Measurements from ENCODE around the gene MBD1.
A peak's percentile ranks its signal among the peaks of the same experiment; 100 is the strongest.
"Not testable (repeated sequence)": the region's sequence is repeated elsewhere in the genome, so short reads cannot be mapped to it uniquely, and the experiment has no call there.

Gene MBD1

DNA sequence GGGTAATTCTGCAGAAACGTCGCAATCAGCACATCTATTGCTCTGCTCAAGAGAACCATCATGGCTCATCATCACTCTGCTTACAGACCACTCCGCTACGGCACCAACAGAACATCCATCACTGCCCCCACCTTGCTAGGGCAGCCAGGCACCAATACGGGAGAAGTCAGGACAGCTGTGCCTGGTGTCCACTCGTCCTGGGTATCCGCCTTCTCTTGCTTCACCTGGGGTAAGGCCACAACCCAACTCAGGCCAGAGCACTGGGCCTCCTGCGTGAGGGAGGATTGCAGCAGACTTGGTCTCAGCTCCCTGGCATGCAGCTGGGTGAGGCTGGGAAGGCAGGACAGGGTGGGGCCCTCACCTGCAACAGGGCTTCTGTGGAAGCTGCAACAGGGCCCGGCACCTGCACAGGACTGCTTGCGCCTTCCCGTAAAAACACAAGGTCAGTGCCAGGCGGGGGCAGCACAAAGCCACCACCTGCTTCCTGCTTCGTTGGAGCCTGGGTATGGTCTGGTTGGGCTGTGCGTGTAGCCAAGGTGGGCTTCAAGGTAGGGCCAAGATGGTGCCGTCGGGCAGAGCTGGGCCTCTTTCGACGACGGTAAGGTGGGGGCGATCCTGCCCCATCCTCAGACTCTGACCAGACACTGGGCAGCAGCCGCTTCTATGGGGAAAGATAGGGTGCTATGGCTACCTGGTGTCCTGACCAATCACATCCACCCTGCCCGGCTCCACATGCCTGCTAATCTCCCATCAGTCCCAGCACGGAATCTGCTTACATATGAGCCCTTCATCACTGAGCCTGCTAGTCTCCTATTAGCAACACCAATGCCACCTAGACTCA is 7.9 kb downstream of the MBD1 start:
- DNase-seq (ENCODE audit: low read depth): no peak

DNA sequence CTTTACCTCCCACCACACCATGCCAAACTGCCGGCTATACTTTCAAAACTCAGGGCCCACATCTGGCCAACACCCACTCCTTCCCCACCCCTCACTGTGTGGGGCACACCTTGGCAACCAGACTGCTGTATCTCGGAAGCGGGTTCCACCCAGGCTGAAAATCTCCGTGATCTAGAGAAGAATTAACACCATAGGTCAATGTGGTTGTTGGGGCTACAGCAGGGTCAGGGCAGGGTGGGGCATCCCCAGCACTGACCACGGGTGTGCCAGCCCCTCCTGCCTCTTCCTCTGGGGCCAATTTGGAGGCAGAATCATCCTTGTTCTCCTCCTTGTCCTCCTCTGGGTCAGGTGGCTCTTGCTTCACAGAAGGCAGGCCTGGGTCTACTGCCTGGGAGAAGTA is 8.8 kb downstream of the MBD1 start:
- no peak for DNase-seq (ENCODE audit: low read depth)

DNA sequence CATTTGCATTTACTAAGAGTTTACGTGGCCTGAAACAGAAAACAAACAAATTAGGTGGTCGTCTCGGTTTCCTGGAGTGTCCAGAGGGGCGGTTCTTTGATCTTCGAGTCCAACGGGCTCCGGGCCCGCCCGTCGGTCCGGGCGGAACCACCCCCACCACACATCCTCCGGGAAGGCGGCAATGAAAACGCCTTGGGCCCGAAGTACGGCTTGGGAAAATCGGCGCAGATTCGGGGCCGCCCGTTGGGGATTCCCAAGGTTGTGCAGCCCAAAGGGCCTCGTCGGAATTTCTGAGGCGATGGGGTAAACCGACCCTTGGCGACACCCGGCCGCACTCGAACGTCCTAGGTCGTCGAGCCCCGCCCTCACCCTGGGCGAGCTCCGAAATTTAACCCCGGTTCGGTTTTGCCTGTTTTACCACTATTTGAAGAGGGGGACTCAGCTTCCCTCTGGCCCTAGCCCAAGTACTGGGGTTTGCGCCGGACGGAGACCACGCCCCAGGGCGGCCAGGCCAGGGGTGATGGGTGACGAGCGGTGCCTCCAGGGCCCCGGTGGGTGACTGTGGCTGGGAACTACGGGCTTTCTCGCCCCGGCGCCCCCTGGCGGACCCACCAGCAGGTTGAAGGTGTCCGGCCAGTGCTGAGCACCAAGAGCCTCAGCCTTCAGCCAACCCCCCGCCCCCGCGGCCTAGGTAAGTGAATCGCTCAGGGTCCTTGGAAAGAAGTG is 13.1 kb downstream of the MBD1 start:
- peak; percentile 62 for DNase-seq (ENCODE audit: low read depth)

DNA sequence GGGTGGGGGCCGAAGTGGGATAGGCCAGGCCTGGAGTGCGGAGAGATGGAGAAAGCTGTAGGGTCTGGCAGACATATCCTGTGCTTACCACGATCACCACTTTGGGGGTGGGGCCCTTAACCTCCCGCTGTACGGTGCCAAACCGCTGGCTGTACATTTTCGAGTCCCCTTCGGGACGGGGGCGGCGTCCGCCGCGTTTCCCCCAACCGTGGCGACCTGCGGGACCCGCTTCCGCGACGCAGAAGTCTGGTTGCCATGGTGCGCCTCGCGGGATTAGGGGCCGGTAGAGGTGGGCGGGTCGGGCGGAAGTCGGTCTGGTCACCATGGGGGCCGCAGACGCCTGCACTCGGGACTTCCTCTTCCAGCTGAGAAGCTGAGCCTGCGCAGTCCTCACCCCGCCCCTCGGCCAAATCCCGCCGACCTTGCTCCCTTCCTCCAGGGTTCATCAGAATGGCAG is 15.0 kb downstream of the MBD1 start, which contains the start of gene CFAP53:
CFAP53 (minus strand) TSS at position 248 of the 457 bp plus-strand sequence; CDS start at position 157, 91 bp downstream.
- peak; percentile 93 for DNase-seq (ENCODE audit: low read depth)

DNA sequence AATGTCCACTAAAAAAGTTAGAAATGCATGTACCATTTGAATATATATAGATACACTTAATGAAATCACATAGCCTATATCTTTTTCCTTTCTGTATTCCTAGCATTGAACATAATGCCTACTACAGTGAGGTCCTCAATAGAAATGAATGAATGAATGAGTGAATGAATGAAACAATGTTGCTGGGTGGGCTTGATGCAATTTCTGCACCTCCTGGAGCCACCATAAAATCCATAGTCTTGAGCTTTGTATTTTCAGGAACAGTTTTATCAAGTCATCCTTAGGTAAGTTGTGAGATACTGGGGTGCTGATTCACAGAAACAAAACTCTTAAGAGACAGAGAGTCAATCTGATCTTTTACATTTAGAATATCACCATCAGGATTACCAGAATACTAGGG is 18.3 kb downstream of the MBD1 start:
- no peak for DNase-seq (ENCODE audit: low read depth)

DNA sequence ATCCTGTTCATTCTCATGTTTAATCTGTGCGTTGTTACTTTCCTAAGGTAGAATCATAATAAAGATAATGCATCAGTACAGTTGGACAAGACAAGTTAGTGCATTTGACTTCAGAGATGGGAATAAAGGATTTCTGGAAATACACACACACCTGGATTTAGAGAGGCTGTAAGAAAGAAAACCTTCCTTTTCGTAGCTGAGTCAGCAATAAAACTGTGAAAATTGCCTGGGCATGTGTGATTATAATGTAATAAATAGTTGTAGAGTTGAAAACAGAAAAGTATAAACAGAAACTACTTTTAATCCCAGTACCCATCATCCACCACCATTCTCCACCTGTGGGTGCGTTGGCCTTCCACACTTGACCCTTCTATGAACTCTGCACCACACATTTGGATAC is 30.4 kb downstream of the MBD1 start:
- no peak for DNase-seq (ENCODE audit: low read depth)

DNA sequence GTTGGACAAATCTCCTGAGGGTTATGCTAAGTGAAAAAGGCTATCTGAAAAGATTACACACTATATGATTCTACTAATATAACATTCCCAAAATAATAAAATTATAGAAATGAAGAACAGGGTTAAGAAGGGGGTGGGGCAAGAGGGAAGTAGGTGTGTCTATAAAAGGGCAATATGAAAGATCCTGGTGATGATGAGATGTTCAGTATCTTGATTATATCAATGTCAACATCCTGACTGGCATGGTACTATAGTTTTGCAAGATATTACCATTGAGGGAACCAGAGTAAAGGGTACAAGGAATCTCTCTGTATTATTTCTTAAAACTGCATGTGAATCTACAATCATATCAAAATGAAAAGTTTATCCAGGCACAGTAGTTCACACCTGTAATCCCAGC is 31.7 kb downstream of the MBD1 start:
- no peak for DNase-seq (ENCODE audit: low read depth)

DNA sequence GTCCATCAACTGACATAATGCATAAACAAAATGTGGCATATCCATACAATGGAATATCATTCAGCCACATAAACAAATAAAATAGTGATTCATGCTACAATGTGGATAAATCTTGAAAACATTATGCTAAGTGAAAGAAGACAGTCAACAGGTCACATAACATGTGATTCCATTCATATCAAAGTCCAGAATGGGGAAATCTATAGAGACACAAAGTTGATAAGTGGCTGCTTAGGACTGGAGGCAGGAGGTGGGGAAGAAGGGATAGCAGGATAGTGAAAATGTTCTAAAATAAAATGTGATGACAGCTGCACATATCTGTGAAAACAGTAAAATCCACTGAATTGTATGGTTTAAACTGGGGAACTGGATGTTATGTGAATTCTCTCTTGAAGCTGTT is 33.8 kb downstream of the MBD1 start:
- DNase-seq (ENCODE audit: low read depth): no peak

DNA sequence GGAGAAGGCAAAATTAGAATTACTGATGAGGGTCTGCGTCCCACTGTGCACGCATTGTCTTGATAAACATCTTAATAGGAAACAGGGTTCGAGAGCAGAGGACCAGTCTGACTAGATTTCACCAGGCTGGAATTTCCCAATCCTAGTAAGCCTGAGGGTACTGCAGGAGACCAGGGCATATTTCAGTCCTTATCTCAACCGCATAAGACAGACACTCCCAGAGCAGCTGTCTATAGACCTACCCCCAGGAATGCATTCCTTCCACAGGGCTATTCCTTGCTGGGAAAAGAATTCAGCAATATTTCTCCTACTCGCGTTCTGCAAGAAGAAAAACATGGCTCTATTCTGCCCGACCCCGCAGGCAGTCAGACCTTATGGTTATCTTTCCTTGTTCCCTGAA is 39.6 kb downstream of the MBD1 start:
- not testable (repeated sequence) for DNase-seq (ENCODE audit: low read depth)

DNA sequence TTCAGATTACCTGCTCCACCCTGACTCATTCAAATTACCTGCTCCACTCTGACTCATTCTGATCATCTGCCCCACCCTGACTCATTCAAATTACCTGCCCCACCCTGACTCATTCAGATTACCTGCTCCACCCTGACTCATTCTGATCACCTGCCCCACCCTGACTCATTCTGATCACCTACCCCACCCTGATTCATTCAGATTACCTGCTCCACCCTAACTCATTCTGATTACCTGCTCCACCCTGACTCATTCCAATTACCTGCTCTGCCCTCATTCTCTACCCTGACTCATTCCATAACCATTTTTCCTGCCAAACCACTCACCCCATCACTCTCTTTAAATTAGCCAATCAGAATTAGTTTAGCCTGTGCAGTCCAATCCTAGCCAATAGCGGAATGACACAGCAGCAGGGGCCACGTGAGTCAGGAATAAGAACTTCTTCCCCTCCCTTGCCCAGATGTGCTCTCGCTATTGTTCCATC is 41.2 kb downstream of the MBD1 start:
- peak; percentile 15 for DNase-seq (ENCODE audit: low read depth)

DNA sequence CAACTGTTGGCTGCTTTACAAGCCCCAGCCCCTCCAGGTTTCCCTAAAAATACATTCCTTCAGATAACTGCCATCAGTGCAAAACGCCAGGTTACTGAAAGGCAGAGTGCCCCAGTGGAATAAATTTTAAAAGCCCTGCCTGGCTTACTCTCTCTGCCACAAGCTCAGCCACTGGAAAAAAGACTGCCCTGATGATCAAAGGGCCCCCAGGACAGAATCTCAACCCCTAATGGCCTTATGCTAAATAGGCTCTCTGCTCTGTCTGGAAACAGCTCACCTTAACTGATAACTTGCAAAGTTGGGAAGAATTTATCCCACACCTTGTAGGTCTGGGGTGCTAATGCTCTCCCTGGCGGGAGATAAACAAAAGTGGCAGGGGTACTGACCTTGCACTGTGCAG is 48.9 kb downstream of the MBD1 start:
- no peak for DNase-seq (ENCODE audit: low read depth)

DNA sequence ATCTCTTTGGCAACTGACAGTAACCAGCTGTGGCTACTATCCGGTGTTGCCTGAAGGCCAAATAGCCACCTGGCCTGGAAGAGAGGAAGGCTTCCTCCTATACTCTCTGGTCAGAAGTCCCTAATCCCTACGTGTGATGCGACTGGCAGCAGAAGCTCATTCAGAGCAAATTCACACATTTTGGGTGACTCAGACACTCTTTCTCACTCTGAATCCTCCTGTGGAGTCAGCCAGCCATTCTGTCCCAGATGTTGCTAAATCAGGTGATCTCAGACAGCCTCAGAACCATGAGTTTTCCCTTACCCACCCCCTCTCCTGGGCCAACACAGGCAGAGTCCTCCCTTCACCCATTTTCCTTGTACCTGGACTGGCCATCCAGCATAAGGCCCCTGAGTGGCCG is 49.7 kb downstream of the MBD1 start:
- peak; percentile 1 for DNase-seq (ENCODE audit: low read depth)

DNA sequence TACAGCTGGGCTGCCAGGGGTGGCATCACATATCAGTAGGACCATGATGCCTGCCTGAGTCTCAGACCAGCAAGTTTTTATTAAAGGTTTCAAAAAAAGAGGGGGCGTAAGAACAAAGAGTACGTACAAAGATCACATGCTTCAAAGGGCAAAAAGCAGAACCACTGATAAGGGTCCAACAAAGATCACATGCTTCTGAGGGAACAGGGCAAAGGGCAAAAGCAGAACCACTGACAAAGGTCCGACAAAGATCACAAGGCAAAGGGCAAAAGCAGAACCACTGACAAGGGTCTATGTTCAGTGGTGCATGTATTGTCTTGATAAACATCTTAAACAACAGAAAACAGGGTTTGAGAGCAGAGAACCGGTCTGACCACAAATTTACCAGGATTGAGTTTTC is 61.1 kb downstream of the MBD1 start:
- DNase-seq (ENCODE audit: low read depth): not testable (repeated sequence)

All from iris pigment epithelial cell (primary cell).